Globus pallidus (tissue), 1 donor: ENCODE measurements around the gene LRCH1.
A peak's percentile ranks its signal among the peaks of the same experiment; 100 is the strongest.

ENCODE experiments used
- DNase-seq: peaks from one replicate; pipeline ENCODE4 v3.0.0-alpha.2; 2015; ENCODE audit warnings: low spot score

The LRCH1 gene

DNA sequence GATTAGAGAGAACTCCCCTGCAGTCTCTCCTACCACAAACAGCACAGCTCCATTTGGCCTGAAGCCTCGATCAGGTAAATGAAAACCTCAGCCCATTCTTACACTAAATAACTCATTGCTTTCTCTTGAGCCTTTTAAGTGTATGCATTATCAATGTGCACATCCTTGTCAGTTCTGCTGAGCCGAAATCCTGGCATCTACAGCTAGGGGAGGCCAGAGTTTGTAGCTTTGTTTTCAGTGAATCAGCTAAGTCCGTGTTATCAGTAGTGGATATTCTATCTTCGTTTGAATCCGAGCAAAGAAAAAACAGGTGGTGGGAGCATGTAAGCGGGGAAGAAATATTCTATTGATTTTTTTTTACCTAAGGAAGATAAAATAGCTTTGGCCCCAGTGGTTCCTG lies 159.6 kb downstream of the LRCH1 start:
- DNase-seq = no peak

DNA sequence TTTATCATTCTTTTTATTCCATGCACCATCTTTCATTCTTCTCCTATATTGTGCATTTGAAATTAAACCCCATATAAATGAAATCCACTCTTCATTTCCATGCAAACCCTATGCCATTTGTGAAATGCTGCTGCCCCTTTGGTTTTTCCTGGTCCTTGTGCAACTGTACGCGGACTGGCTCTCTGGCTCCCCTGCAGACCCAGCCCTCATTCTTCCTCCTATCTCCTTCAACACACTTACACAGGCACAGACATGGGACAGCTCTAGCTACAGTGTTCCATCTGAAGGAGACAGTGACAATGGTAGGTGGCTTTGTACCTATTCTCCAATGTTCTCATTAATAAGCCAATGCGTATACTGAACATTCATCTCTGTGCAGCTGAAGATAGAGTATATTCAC lies 162.4 kb downstream of the LRCH1 start:
- no peak for DNase-seq

DNA sequence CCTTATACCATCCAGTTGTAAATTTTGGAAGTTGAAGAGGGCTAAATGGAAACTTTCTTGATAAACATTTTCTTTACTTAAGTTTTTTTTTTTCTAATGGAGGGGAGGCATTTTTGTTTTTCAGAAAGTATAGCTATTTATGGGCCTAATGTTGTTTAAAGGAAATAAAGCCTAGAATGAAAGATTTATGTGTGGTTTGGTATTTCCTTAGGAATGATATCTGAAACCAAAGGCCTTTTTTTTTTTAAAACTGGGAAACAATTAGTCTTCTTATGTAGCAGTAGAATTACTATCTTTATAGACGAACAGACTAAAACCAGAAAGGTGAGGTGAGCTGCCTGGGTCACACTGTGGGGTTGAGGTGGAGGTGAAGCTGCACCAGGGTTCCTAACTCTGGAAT lies 163.9 kb downstream of the LRCH1 start:
- no peak for DNase-seq

- DNase-seq = no peak
Measured at GRCh38 chr13:46717275-46717674, 164.3 kb downstream of the LRCH1 start.

- DNase-seq = no peak
Measured at GRCh38 chr13:46717856-46718255, 164.9 kb downstream of the LRCH1 start.

- no peak for DNase-seq
Measured at GRCh38 chr13:46720189-46720588, 167.2 kb downstream of the LRCH1 start.

DNA sequence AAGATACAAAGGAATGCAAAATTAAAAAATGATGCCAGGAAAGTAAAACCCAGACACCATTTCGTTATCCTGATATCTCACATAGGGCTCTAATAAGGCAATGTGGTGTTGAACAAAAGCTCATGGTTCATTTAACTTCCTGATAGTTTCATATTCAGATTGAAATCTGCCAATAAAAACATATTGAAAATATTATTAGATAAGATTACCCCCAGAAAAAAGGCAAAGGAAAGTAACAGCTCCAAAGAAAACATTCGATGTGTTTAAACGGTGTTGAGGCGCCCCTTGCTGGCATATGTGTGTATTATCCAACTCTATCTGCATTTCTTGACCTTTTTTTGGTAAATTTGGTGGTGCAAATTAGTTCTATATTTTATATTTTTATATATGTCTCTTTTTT lies 168.1 kb downstream of the LRCH1 start:
- peak; percentile 27 for DNase-seq

- no peak for DNase-seq
Measured at GRCh38 chr13:46726347-46726746, 173.4 kb downstream of the LRCH1 start.

- no peak for DNase-seq
Measured at GRCh38 chr13:46728777-46729176, 175.8 kb downstream of the LRCH1 start.

- no peak for DNase-seq
Measured at GRCh38 chr13:46731535-46731934, 178.6 kb downstream of the LRCH1 start.

DNA sequence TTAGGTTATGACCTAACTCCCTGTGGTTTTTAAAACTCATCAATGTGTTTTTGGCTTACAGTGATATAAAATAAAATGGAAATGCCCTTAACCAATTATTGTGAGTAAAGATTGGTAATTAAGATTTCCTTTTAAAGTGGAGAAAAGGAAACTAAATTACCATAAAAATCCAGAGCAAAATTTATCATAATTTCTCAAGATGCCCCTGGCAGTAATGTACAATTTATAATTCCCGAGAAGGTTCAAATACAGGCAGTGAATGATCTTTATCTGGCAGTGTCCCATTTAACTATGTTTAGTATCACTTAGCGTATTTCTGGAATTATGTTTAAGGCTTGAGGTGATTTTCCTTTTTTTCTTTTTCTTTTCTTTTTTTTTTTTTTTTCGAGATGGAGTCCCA lies 182.5 kb downstream of the LRCH1 start:
- no peak for DNase-seq

DNA sequence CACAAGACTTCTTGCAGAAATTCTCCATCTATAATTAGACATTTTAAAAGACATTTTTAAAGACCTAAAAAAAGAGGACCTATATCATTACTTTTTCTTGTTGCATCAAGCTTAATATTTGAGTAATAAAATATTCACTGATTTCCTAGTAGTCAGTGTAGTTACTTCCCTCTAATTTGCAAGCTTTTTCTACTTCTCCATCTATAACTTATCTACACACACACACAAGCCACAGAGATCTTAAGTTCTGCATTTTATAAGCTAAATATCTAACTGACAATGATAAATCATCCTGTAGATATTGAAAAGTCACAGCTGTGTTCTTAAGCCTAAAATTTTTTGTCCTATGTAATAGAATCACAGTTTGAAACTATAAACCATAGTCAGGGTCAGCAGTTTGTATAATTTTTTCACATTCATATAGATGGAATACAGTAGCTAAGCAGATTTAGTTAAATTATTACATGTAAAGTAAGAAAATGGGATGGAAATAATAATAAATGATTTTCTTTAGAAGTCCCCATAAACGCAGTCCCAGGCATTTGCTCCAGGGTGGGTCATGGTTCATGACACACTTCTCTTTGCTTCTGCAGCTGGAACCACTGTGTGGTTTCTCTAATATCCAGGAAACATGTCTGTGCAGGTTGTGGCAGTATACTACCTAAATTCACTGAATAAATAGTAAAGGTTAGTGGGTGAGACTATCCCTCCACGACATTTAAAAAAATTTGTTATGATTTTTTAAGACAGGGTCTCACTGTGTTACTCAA lies 183.8 kb downstream of the LRCH1 start:
- no peak for DNase-seq

GRCh38 chr13:46738055-46738454 lies 185.1 kb downstream of the LRCH1 start:
- DNase-seq = no peak

- no peak for DNase-seq
Measured at GRCh38 chr13:46738766-46739165, 185.8 kb downstream of the LRCH1 start.

- DNase-seq = no peak
Measured at GRCh38 chr13:46739447-46740098, 186.6 kb downstream of the LRCH1 start.

- DNase-seq = no peak
Measured at GRCh38 chr13:46743191-46743590, 190.2 kb downstream of the LRCH1 start.

DNA sequence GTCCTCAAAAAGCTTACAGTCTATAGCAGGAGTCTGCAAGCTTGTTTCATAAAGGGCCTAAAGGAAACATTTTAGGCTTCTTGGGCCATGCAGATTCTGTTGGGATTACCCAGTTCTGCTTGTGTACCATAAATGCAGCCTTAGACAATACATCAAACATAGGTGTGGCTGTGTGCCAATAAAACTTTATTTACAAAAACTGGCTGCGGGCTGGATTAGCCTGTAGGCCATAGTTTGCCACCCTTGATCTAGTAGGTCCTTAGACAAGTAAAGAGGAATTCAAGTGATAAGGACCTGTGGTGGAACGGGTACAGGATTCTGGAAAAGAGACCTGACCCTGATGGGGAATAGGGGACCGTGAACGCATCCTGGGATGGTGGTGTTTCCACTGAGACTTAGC lies 192.1 kb downstream of the LRCH1 start:
- no peak for DNase-seq

DNA sequence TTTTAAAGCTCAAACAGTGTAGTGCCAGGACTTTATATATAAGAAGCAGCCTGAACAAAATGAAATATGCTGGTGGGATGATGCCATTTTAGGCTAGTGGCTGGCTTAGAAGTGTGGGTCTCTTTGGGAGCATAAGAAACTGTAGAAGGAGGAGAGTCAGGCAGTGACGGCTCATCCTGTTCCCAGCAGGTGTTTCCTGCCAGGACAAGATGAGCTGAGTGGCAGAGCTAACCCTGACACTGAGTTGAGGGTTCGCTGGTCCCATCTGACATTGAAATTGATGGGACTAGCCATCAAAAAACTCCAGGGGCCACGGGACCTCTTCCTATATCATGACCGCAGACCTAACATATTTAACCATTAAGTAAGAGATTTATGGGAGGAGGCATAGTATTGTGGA lies 192.7 kb downstream of the LRCH1 start:
- DNase-seq = no peak

DNA sequence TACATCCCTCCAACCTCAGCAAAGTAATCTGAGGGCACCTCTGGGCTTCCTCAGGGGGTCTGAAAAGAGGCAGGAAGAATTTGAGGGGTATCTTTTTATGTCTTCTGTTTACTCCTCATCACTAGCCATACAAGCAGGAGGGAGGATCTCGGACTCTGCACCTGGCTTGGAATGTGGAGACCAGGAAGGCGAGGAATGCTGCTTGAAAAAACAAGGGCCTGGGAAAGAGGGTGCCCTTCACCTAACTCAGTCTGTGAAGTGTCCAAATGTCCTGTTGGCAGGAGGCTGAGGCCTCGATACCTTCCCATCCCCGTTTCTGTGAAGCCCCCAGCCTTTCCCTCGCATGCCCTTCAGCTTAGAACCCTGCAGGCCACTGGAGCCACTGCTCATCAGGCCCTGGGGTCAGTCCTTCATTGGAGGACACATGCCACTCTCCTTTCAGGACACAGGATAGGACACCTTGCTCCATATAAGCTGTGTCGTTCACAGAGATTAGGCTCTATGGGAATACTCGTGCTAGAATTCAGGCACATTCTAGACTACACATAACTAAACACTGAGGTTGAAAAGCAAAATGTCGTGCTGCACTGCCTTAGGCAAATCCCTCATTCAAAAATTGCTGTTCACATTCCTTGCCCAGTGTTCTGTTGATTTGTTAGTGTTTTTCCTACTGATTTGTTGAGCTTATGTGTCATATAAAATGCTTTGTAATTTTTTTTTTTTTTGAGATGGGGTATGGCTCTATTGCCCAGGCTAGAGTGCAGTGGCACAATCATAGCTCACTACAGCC lies 194.3 kb downstream of the LRCH1 start:
- no peak for DNase-seq

DNA sequence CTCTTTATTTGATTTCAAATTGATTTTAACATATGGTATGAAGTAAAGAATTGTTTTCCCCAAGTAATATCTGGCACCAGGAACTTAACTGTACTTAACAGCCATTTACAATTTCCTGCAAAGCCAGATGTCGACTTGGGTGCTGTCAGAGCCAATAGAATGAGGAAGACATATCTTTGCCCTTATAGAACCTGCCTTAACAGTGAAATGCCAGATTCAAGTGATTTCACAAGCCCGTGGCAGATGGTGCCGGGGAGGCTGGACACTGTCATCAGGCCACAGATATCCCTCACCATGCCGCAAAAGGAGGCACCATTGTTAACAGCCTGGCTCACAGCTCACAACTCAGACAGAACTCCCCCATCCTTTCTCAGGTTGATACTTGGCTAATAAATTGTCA lies 195.3 kb downstream of the LRCH1 start:
- DNase-seq = no peak

DNA sequence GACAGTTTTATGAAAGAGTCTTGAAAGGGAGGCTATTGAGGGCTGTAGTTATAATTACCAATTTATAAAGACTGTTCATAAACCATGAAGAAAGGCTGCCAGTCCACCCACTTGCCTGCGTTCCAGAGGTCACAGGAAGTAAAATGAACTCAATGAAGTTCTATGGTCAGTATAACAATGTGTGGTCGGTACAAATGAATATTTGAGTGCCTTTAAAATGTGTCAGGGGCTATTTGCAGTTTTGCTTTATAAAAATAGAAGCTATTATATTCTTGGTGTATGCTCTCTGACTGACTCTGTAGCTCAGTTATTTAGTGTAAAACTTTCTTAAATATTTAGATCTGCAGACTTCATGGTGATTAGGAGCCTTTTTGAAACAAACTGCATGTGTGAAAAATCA lies 197.0 kb downstream of the LRCH1 start:
- no peak for DNase-seq

GRCh38 chr13:46751811-46752635 lies 199.1 kb downstream of the LRCH1 start:
- peak; percentile 22 for DNase-seq
